ENCODE data around the gene NR1D1.

Gene NR1D1

DNA sequence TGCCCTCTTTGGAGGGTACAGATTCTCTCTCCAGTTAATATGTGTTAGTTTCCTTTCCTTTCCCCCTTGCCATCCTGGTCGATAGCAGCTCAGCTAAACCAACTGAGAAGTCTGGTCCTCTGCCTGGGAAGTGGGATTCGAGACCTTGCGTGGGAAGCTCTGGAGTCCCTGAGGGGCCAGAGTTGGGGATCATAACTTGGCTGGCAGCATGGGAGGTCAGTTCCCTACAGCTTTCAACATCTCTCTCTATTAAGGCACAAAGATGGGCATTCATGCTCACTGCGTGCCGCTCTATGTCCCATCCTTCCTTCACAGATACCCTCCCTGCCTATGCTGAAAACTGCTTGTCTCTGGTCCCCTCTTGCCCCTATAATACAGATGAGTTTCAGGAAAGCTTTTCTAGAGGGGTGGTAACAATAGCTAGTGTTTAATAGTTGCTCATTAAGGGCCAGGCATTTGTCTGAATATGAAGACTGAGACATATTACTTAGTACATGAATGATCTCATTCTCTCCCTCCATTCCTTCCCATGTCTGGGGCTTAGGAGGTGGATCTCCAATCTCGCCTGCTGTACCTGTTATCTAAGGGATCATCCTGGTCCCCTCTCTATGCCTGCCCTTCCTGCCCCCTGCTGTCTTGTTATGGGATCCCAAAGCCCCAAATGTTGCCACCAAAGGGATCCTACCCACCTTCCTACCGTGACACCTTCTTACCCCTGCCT, 26.8 kb downstream of the NR1D1 start:
- H3K27me3 ChIP-seq (ENCODE audit: insufficient read depth, poor library complexity, severe bottlenecking), result no peaks in the 10 kb centered on the region
- TF ChIP-seq POLR2AphosphoS5 (IDR thresholded peaks at IDR 0.05; ENCODE audit: low read depth) (no peak), GABPA (IDR thresholded peaks at IDR 0.05; ENCODE audit: low read depth) (no peak), CTCF (IDR thresholded peaks at IDR 0.05; ENCODE audit: insufficient read depth, low read length) (no peak), SPI1 (IDR thresholded peaks at IDR 0.05; ENCODE audit: borderline replicate concordance, low read depth) (no peak)
- TF ChIP-seq, protein P1, sequence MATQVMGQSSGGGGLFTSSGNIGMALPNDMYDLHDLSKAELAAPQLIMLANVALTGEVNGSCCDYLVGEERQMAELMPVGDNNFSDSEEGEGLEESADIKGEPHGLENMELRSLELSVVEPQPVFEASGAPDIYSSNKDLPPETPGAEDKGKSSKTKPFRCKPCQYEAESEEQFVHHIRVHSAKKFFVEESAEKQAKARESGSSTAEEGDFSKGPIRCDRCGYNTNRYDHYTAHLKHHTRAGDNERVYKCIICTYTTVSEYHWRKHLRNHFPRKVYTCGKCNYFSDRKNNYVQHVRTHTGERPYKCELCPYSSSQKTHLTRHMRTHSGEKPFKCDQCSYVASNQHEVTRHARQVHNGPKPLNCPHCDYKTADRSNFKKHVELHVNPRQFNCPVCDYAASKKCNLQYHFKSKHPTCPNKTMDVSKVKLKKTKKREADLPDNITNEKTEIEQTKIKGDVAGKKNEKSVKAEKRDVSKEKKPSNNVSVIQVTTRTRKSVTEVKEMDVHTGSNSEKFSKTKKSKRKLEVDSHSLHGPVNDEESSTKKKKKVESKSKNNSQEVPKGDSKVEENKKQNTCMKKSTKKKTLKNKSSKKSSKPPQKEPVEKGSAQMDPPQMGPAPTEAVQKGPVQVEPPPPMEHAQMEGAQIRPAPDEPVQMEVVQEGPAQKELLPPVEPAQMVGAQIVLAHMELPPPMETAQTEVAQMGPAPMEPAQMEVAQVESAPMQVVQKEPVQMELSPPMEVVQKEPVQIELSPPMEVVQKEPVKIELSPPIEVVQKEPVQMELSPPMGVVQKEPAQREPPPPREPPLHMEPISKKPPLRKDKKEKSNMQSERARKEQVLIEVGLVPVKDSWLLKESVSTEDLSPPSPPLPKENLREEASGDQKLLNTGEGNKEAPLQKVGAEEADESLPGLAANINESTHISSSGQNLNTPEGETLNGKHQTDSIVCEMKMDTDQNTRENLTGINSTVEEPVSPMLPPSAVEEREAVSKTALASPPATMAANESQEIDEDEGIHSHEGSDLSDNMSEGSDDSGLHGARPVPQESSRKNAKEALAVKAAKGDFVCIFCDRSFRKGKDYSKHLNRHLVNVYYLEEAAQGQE (IDR thresholded peaks at IDR 0.05; ENCODE audit: insufficient replicate concordance, low read depth), result no peak
- no peak overlapping the region for H3K4me3 ChIP-seq (replicated peaks; ENCODE audit: insufficient read depth, low read length)
- peak overlapping the region; percentile 88 for H3K27ac ChIP-seq (replicated peaks)
- no peak for DNase-seq (ENCODE audit: low read depth in 1 of 2, low spot score in 1 of 2)

- TF ChIP-seq, protein P1 (IDR thresholded peaks at IDR 0.05; ENCODE audit: insufficient replicate concordance, low read depth), result no peak
- no peak for TF ChIP-seq SPI1 (IDR thresholded peaks at IDR 0.05; ENCODE audit: borderline replicate concordance, low read depth)
- TF ChIP-seq POLR2AphosphoS5 (IDR thresholded peaks at IDR 0.05; ENCODE audit: low read depth), result no peak
- TF ChIP-seq GABPA (IDR thresholded peaks at IDR 0.05; ENCODE audit: low read depth), result no peak
- TF ChIP-seq CTCF (IDR thresholded peaks at IDR 0.05; ENCODE audit: insufficient read depth, low read length), result no peak
- DNase-seq (ENCODE audit: low read depth in 1 of 2, low spot score in 1 of 2), result no peak
- Histone ChIP-seq H3K27me3 (ENCODE audit: insufficient read depth, poor library complexity, severe bottlenecking) (no peaks in the 10 kb centered on the region), H3K4me3 (replicated peaks; ENCODE audit: insufficient read depth, low read length) (no peak overlapping the region), H3K27ac (replicated peaks) (peak overlapping the region; percentile 88)
Measured at GRCh38 chr17:40072735-40073346, 27.5 kb downstream of the NR1D1 start.

DNA sequence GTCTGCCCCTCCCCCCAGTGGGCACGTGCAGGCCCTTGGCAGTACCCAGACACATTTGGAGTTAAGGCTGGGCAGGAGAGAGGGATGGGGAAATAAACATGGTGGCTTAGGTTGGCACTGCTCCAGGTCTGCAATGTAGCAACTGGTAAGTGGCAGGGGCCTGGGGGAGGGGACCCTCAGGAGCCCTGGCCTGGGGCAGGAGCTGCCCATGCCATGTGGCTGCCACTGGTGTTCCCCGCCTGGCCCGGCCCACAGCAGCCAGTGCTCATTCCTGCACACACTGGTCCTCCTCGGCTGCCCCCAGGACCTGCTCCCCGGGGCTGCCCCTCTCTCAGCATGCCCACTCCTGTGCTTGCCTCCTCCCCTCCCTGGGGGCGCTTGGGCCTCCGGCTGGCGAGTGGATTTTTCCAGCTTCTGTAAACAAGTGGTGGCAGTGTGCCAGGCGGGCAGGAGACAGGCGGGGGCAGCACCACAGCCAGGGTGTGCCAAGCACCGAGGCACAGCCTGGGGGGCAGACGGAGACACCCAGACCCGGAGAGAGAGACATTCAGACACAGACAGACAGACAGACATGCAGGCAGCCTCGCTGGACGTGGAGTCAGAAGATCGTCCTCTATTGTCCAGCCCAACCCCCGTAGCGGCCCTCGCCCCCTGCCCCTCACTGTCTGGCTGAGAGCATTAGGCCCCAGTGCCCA, 28.2 kb downstream of the NR1D1 start:
- H3K4me3 ChIP-seq (replicated peaks; ENCODE audit: insufficient read depth, low read length), result no peak overlapping the region
- H3K27ac ChIP-seq (replicated peaks), result peak overlapping the region; percentile 88
- DNase-seq (ENCODE audit: low read depth in 1 of 2, low spot score in 1 of 2), result peak; percentile 63 to 91
- TF ChIP-seq SPI1 (IDR thresholded peaks at IDR 0.05; ENCODE audit: borderline replicate concordance, low read depth), result no peak
- TF ChIP-seq, protein P1 (IDR thresholded peaks at IDR 0.05; ENCODE audit: insufficient replicate concordance, low read depth), result no peak
- no peak for TF ChIP-seq CTCF (IDR thresholded peaks at IDR 0.05; ENCODE audit: insufficient read depth, low read length)
- TF ChIP-seq POLR2AphosphoS5 (IDR thresholded peaks at IDR 0.05; ENCODE audit: low read depth), result peak; percentile 94
- no peaks in the 10 kb centered on the region for H3K27me3 ChIP-seq (ENCODE audit: insufficient read depth, poor library complexity, severe bottlenecking)

Measured in HL-60 (cell line).